ENCODE results near the gene DVL1. TPM values are rescaled to one million over a fixed set of nuclear protein-coding genes. Genes with fewer than 3 reads are reported as not detected.

Gene DVL1
- total and polyA plus RNA-seq, 4 donors, result 39.2 to 79.1 (median 62.8) TPM

GRCh38 chr1:1337793-1338147, 11.4 kb downstream of the DVL1 start:
- H3K27me3 ChIP-seq (ENCODE audit: control insufficient read depth in 3 of 3, insufficient read depth in 3 of 3, low read length in 2 of 3), result no peaks in the 10 kb centered on the region
- H3K9me3 ChIP-seq (ENCODE audit: control insufficient read depth in 4 of 4, insufficient read depth in 3 of 4, low read length in 3 of 4), result peaks cover 0 to 5% (median 0%) of the 10 kb centered on the region in 4 donors
- no peak overlapping the region for H3K9ac ChIP-seq (ENCODE audit: insufficient read depth in 1 of 2, low read length in 2 of 2)
- DNase-seq (no peak), ATAC-seq (ENCODE audit: insufficient read depth, low FRiP score) (no peak)
- no peak overlapping the region for H3K4me3 ChIP-seq
- H3K27ac ChIP-seq (ENCODE audit: low read depth in 1 of 2, low read length in 1 of 2), result no peak overlapping the region
- no peaks in the 10 kb centered on the region for H3K4me1 ChIP-seq (ENCODE audit: control insufficient read depth in 5 of 5, insufficient read depth in 5 of 5, low read length in 5 of 5)
- H3K36me3 ChIP-seq (ENCODE audit: control insufficient read depth in 4 of 4, insufficient read depth in 4 of 4, low read length in 4 of 4), result peaks cover 4 to 60% (median 11%) of the 10 kb centered on the region in 4 donors
- TF ChIP-seq CTCF (IDR thresholded peaks at IDR 0.05; ENCODE audit: control extremely low read depth, extremely low read depth), result no peak
- 86 to 91% methylated on average over 18 of the region's 18 CpGs for WGBS, 2 donors

GRCh38 chr1:1336931-1337792, 12.1 kb downstream of the DVL1 start:
- DNase-seq, result no peak

GRCh38 chr1:1336446-1336845, 12.8 kb downstream of the DVL1 start:
- Histone ChIP-seq H3K4me1 (ENCODE audit: control insufficient read depth in 5 of 5, insufficient read depth in 5 of 5, low read length in 5 of 5) (peaks cover 0 to 2% (median 0%) of the 10 kb centered on the region in 5 donors), H3K36me3 (ENCODE audit: control insufficient read depth in 4 of 4, insufficient read depth in 4 of 4, low read length in 4 of 4) (peaks cover 4 to 55% (median 11%) of the 10 kb centered on the region in 4 donors), H3K27ac (ENCODE audit: low read depth in 1 of 2, low read length in 1 of 2) (no peak overlapping the region), H3K9ac (ENCODE audit: insufficient read depth in 1 of 2, low read length in 2 of 2) (no peak overlapping the region), H3K4me3 (no peak overlapping the region), H3K9me3 (ENCODE audit: control insufficient read depth in 4 of 4, insufficient read depth in 3 of 4, low read length in 3 of 4) (peaks cover 0 to 5% (median 0%) of the 10 kb centered on the region in 4 donors), H3K27me3 (ENCODE audit: control insufficient read depth in 3 of 3, insufficient read depth in 3 of 3, low read length in 2 of 3) (no peaks in the 10 kb centered on the region)
- ATAC-seq (ENCODE audit: insufficient read depth, low FRiP score) (no peak), DNase-seq (no peak)
- 93 to 94% methylated on average over 22 to 26 of the region's 26 CpGs for WGBS, 2 donors
- TF ChIP-seq CTCF (IDR thresholded peaks at IDR 0.05; ENCODE audit: control extremely low read depth, extremely low read depth), result no peak

More at GRCh38 chr1:1336931-1337792, 12.1 kb downstream of the DVL1 start:
- 97 to 98% methylated on average over 24 to 32 of the region's 32 CpGs for WGBS, 2 donors
- no peak for ATAC-seq (ENCODE audit: insufficient read depth, low FRiP score)
- peaks cover 0 to 5% (median 0%) of the 10 kb centered on the region in 4 donors for H3K9me3 ChIP-seq (ENCODE audit: control insufficient read depth in 4 of 4, insufficient read depth in 3 of 4, low read length in 3 of 4)
- H3K9ac ChIP-seq (ENCODE audit: insufficient read depth in 1 of 2, low read length in 2 of 2), result no peak overlapping the region
- no peak for TF ChIP-seq CTCF (IDR thresholded peaks at IDR 0.05; ENCODE audit: control extremely low read depth, extremely low read depth)
- H3K4me1 ChIP-seq (ENCODE audit: control insufficient read depth in 5 of 5, insufficient read depth in 5 of 5, low read length in 5 of 5), result peaks cover 0 to 2% (median 0%) of the 10 kb centered on the region in 5 donors
- no peaks in the 10 kb centered on the region for H3K27me3 ChIP-seq (ENCODE audit: control insufficient read depth in 3 of 3, insufficient read depth in 3 of 3, low read length in 2 of 3)
- H3K27ac ChIP-seq (ENCODE audit: low read depth in 1 of 2, low read length in 1 of 2), result no peak overlapping the region
- peaks cover 4 to 59% (median 11%) of the 10 kb centered on the region in 4 donors for H3K36me3 ChIP-seq (ENCODE audit: control insufficient read depth in 4 of 4, insufficient read depth in 4 of 4, low read length in 4 of 4)
- no peak overlapping the region for H3K4me3 ChIP-seq

All from lung (tissue), 12 donors.